ENCODE data around the gene COX6A2. TPM values are rescaled to one million over a fixed set of nuclear protein-coding genes. Genes with fewer than 3 reads are reported as not detected.

The COX6A2 gene
- total RNA-seq, 4 donors from 2014 or later: not detected

- TF ChIP-seq CTCF (IDR thresholded peaks at IDR 0.05; ENCODE audit: low read depth): no peak
Measured at GRCh38 chr16:31440516-31441184, 12.5 kb upstream of the COX6A2 start.

- TF ChIP-seq CTCF (IDR thresholded peaks at IDR 0.05; ENCODE audit: low read depth): no peak
Measured at GRCh38 chr16:31439519-31439918, 11.4 kb upstream of the COX6A2 start.

GRCh38 chr16:31438414-31438813 is 10.3 kb upstream of the COX6A2 start:
- TF ChIP-seq CTCF (IDR thresholded peaks at IDR 0.05; ENCODE audit: low read depth): no peak

GRCh38 chr16:31436221-31437045 is 8.3 kb upstream of the COX6A2 start:
- TF ChIP-seq CTCF (IDR thresholded peaks at IDR 0.05; ENCODE audit: low read depth): no peak

- TF ChIP-seq CTCF (IDR thresholded peaks at IDR 0.05; ENCODE audit: low read depth): no peak
Measured at GRCh38 chr16:31435341-31436220, 7.4 kb upstream of the COX6A2 start.

- no peak for TF ChIP-seq CTCF (IDR thresholded peaks at IDR 0.05; ENCODE audit: low read depth)
Measured at GRCh38 chr16:31430380-31431052, 2.4 kb upstream of the COX6A2 start.

Measured in subcutaneous adipose tissue (tissue), 4 donors.